Measurements from ENCODE around the gene GRID1.

- TF ChIP-seq ZNF274 (IDR thresholded peaks at IDR 0.05; ENCODE audit: low read depth, low read length), result no peak
- TF ChIP-seq YY1 (IDR thresholded peaks at IDR 0.05; ENCODE audit: insufficient read depth, insufficient read length), result no peak
- no peak for TF ChIP-seq SUZ12 (IDR thresholded peaks at IDR 0.05; ENCODE audit: extremely low read depth, insufficient read depth, insufficient read length)
Measured at GRCh38 chr10:86111902-86112545, 254.6 kb downstream of the GRID1 start.
